Activated T-helper 1 cell treated with anti-CD3 and anti-CD28 coated beads, Interleukin-12 subunit alpha, Interleukin-12 subunit beta, Interleukin-2, Interleukin-4 antibody, amounts not matched to agents 30 ng/mL and 10 ng/mL and 1 ng/mL, durations not matched to agents 14 hours and 24 hours and 36 hours (primary cell): ENCODE results near the gene KIAA1217. TPM values are rescaled to one million over a fixed set of nuclear protein-coding genes. Genes with fewer than 3 reads are reported as not detected.
A peak's percentile ranks its signal among the peaks of the same experiment; 100 is the strongest.

Experiments used
- DNase-seq: peaks from one replicate; pipeline ENCODE4 v3.0.0; 2021; ENCODE audit warnings: low spot score
- H3K27ac Mint-ChIP-seq: one replicate; pipeline ENCODE4 v1.8.0; 2021; ENCODE audit warnings: mild to moderate bottlenecking, mixed read lengths
- H3K27me3 Mint-ChIP-seq: one replicate; pipeline ENCODE4 v1.8.0; 2022; ENCODE audit warnings: mild to moderate bottlenecking, moderate library complexity, mixed read lengths; ENCODE audit not compliant: insufficient read depth
- H3K36me3 Mint-ChIP-seq: one replicate; pipeline ENCODE4 v1.8.0; 2021; ENCODE audit warnings: low read depth, mixed read lengths
- H3K4me1 Mint-ChIP-seq: one replicate; pipeline ENCODE4 v1.8.0; 2021; ENCODE audit warnings: low read depth, mixed read lengths
- H3K4me3 Mint-ChIP-seq: one replicate; pipeline ENCODE4 v1.8.0; 2021; ENCODE audit warnings: mild to moderate bottlenecking, moderate library complexity, mixed read lengths
- H3K9me3 Mint-ChIP-seq: one replicate; pipeline ENCODE4 v1.8.0; 2021; ENCODE audit warnings: mixed read lengths
- intact Hi-C: fragments of 100-400 bp; cut with micrococcal nuclease; formaldehyde crosslinking; loops from one replicate; pipeline ENCODE4 v1.15.1; 2024
- total RNA-seq: library from RNA; stranded (reverse); gene quantifications from 2 replicates; pipeline ENCODE4 v1.2.3, GENCODE V29; 2022

Gene KIAA1217
- total RNA-seq, 1 donor from 2014 or later = 6.4 TPM

GRCh38 chr10:24448351-24448999 lies 239.5 kb downstream of the KIAA1217 start:
- peaks cover 10% of the 10 kb centered on the region for H3K27me3 Mint-ChIP-seq
- H3K9me3 Mint-ChIP-seq = no peaks in the 10 kb centered on the region
- no peaks in the 10 kb centered on the region for H3K36me3 Mint-ChIP-seq
- H3K4me1 Mint-ChIP-seq = peaks cover 41% of the 10 kb centered on the region
- no peak overlapping the region for H3K4me3 Mint-ChIP-seq
- no peak overlapping the region for H3K27ac Mint-ChIP-seq
- DNase-seq = no peak
- intact Hi-C loops = no loop called here

DNA sequence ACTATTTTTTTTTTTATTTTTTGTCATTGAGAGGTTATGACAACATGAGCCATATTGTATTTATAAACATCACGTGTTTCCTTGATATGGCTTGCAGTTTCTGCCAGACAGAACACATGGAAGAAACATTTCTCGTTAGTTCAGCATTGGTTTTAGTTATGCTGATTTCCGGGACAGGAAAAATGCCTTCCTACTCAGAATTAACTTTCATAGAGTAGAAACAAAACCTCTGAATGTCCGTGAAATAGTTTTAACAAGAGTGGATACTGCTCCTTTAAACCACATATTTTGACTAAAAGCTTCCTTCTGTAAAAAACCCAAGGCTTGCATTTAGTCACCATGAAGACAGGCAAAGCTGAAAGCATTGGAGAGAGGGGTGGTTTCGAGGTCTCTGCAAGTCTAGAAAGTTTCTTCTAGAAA lies 240.4 kb downstream of the KIAA1217 start:
- intact Hi-C loops = loop anchor here (1.0 kb wide), 3 partner anchors 17 to 239 kb away; no protein-coding TSS in a partner anchor
- peaks cover 41% of the 10 kb centered on the region for H3K4me1 Mint-ChIP-seq
- H3K27me3 Mint-ChIP-seq = peaks cover 14% of the 10 kb centered on the region
- peak overlapping the region; percentile 4 for H3K4me3 Mint-ChIP-seq
- no peaks in the 10 kb centered on the region for H3K9me3 Mint-ChIP-seq
- peak overlapping the region; percentile 72 for H3K27ac Mint-ChIP-seq
- no peaks in the 10 kb centered on the region for H3K36me3 Mint-ChIP-seq
- DNase-seq = no peak

GRCh38 chr10:24449769-24450310 lies 240.9 kb downstream of the KIAA1217 start:
- no peak overlapping the region for H3K27ac Mint-ChIP-seq
- no peaks in the 10 kb centered on the region for H3K9me3 Mint-ChIP-seq
- H3K4me3 Mint-ChIP-seq = peak overlapping the region; percentile 8
- H3K36me3 Mint-ChIP-seq = no peaks in the 10 kb centered on the region
- no peak for DNase-seq
- peaks cover 19% of the 10 kb centered on the region for H3K27me3 Mint-ChIP-seq
- H3K4me1 Mint-ChIP-seq = peaks cover 41% of the 10 kb centered on the region
- intact Hi-C loops = loop anchor here (1.0 kb wide), 3 partner anchors 16 to 240 kb away; no protein-coding TSS in a partner anchor

GRCh38 chr10:24451325-24451820 lies 242.4 kb downstream of the KIAA1217 start:
- Mint-ChIP-seq H3K27me3 (peaks cover 19% of the 10 kb centered on the region), H3K9me3 (no peaks in the 10 kb centered on the region), H3K4me3 (peak overlapping the region; percentile 3), H3K4me1 (peaks cover 41% of the 10 kb centered on the region), H3K36me3 (peaks cover 1% of the 10 kb centered on the region), H3K27ac (peak overlapping the region; percentile 62)
- intact Hi-C loops = no loop called here
- peak; percentile 13 for DNase-seq

GRCh38 chr10:24452030-24452429 lies 243.1 kb downstream of the KIAA1217 start:
- DNase-seq = no peak
- H3K4me1 Mint-ChIP-seq = peaks cover 38% of the 10 kb centered on the region
- peaks cover 19% of the 10 kb centered on the region for H3K27me3 Mint-ChIP-seq
- intact Hi-C loops = no loop called here
- H3K36me3 Mint-ChIP-seq = peaks cover 1% of the 10 kb centered on the region
- no peaks in the 10 kb centered on the region for H3K9me3 Mint-ChIP-seq
- H3K27ac Mint-ChIP-seq = no peak overlapping the region
- no peak overlapping the region for H3K4me3 Mint-ChIP-seq

DNA sequence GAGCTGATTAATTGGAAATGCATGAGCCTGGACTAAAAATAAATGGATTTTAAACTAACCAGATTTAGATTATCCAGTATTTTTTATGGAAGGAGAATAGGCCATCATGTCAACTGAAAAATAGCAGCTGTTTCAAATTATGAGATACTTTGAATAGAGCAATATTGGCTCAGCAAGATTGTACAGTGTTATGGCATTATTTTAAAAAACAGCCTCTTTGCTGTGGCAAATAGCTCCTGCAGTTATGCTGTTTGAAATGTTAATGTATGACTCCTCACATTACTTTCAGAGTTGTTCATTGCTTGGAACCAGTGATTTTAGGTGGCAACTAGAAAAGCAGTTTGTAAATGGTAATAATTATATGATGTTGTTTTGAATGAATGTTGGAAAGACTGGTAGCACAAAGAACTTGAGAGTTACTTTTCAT lies 244.5 kb downstream of the KIAA1217 start:
- peaks cover 19% of the 10 kb centered on the region for H3K27me3 Mint-ChIP-seq
- no peak overlapping the region for H3K27ac Mint-ChIP-seq
- no peaks in the 10 kb centered on the region for H3K9me3 Mint-ChIP-seq
- no peak overlapping the region for H3K4me3 Mint-ChIP-seq
- H3K36me3 Mint-ChIP-seq = peaks cover 1% of the 10 kb centered on the region
- H3K4me1 Mint-ChIP-seq = peaks cover 45% of the 10 kb centered on the region
- intact Hi-C loops = no loop called here
- DNase-seq = no peak

DNA sequence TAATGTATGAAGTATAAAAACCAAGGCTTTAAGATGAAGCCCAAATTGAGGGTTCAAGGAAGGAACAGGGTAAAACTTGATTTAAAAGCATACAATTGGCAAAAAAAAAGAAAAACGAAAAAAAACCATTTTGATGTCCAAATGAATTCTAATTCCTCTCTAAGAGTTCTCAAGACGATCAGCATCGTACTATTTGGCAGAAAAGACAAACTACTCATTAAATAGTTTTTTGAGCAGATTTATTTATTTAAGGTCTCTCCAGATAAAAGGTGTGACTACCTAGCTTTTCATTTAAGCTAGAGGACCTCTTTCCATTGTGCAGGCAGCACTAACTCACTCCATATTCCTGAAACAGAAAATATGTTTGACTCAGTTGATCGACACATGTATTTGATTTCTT lies 245.0 kb downstream of the KIAA1217 start:
- Mint-ChIP-seq H3K27me3 (peaks cover 19% of the 10 kb centered on the region), H3K36me3 (peaks cover 1% of the 10 kb centered on the region), H3K27ac (no peak overlapping the region), H3K4me1 (peaks cover 40% of the 10 kb centered on the region), H3K9me3 (no peaks in the 10 kb centered on the region), H3K4me3 (no peak overlapping the region)
- intact Hi-C loops = no loop called here
- no peak for DNase-seq

DNA sequence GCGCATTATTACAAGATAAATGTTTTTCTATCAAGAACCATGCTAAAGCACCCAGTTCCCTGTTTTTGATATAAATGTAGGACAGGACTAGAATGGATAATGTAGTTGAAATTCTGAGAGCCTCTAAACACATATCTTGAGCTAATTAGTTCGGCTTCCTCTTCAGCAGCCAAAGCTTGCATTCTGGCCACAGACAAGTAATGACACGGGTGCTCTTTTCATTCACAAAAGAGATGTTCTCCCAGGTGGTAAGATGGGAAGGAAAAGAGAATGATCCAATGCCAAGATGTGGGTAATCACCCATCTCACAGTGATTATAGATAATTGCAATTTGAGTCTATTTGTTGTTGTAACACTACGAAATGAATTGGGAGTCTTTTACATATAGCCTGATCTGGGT lies 246.5 kb downstream of the KIAA1217 start:
- Mint-ChIP-seq H3K4me1 (peaks cover 25% of the 10 kb centered on the region), H3K4me3 (no peak overlapping the region), H3K36me3 (peaks cover 1% of the 10 kb centered on the region), H3K27ac (no peak overlapping the region), H3K27me3 (peaks cover 19% of the 10 kb centered on the region), H3K9me3 (no peaks in the 10 kb centered on the region)
- intact Hi-C loops = no loop called here
- no peak for DNase-seq

- H3K36me3 Mint-ChIP-seq = peaks cover 1% of the 10 kb centered on the region
- H3K4me1 Mint-ChIP-seq = peaks cover 18% of the 10 kb centered on the region
- H3K27ac Mint-ChIP-seq = no peak overlapping the region
- DNase-seq = no peak
- intact Hi-C loops = no loop called here
- no peaks in the 10 kb centered on the region for H3K9me3 Mint-ChIP-seq
- H3K27me3 Mint-ChIP-seq = peaks cover 19% of the 10 kb centered on the region
- no peak overlapping the region for H3K4me3 Mint-ChIP-seq
Observed at GRCh38 chr10:24456322-24456721, 247.4 kb downstream of the KIAA1217 start.

DNA sequence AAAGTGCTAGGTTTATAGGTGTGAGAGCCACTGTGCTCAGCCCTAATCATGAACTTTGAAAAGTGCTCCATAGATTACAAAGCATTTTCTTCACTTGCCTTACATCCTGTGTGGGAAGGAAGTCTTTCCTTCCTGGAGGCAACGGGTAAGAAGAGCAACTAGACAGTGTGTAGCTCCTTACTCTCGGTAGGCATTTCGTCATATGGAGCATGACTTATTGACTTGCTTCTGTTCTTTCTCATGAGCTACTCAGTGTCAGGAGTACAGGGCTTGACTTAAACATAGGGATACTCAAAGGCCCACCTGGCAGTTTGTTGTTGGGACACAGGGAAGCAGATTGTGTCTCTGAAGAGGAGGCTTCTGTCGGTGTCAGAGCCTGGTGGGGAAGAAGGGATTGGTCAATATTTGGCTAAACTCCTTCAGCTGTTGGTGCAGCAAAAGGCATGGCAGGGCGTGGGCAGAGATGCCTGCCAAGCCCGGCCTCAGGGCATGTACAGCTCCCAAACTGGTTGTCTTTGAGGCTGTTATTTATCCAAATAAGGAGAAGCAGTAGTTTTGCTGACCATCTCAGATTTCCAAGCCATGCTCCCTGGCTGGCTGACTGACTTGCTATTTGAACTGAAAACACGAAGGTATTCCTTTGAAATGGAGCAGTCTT lies 248.9 kb downstream of the KIAA1217 start:
- H3K27ac Mint-ChIP-seq = no peak overlapping the region

DNA sequence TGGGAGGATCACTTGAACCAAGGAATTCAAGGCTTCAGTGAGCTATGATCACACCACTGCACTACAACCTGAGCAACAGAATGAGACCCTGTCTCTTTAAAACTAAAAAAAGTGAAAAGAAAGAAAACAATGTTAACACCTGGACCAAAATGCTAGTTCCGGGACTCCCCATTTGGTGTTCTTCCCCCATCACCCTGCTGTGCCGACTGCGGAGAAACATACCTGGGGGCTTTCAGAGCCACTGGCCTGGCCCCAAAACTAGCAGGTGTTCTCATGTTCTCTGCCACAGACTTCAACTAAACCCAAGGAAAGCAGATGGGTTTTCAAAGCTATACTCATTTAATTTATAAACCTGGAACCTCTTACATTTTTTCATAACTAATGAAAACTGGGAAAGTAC lies 250.9 kb downstream of the KIAA1217 start:
- Mint-ChIP-seq H3K9me3 (peaks cover 4% of the 10 kb centered on the region), H3K27ac (no peak overlapping the region), H3K36me3 (peaks cover 1% of the 10 kb centered on the region), H3K4me3 (no peak overlapping the region), H3K27me3 (no peaks in the 10 kb centered on the region), H3K4me1 (peaks cover 36% of the 10 kb centered on the region)
- intact Hi-C loops = loop anchor here (5.0 to 10.0 kb wide), 4 partner anchors 265 to 1363 kb away; partner anchors contain the start of genes ARHGAP21 and MSRB2
- no peak for DNase-seq

More for the DNA sequence above, 248.9 kb downstream of the KIAA1217 start:
- H3K4me1 Mint-ChIP-seq = peaks cover 17% of the 10 kb centered on the region
- intact Hi-C loops = no loop called here
- peaks cover 17% of the 10 kb centered on the region for H3K27me3 Mint-ChIP-seq
- peaks cover 2% of the 10 kb centered on the region for H3K9me3 Mint-ChIP-seq
- DNase-seq = no peak
- H3K36me3 Mint-ChIP-seq = peaks cover 1% of the 10 kb centered on the region
- H3K4me3 Mint-ChIP-seq = no peak overlapping the region

GRCh38 chr10:24462291-24462813 lies 253.4 kb downstream of the KIAA1217 start:
- peaks cover 5% of the 10 kb centered on the region for H3K36me3 Mint-ChIP-seq
- intact Hi-C loops = loop anchor here (5.0 to 10.0 kb wide), 4 partner anchors 262 to 1365 kb away; partner anchors contain the start of genes ARHGAP21 and MSRB2
- H3K4me3 Mint-ChIP-seq = no peak overlapping the region
- H3K27me3 Mint-ChIP-seq = peaks cover 2% of the 10 kb centered on the region
- H3K4me1 Mint-ChIP-seq = peaks cover 57% of the 10 kb centered on the region
- peaks cover 4% of the 10 kb centered on the region for H3K9me3 Mint-ChIP-seq
- no peak for DNase-seq
- peak overlapping the region; percentile 41 for H3K27ac Mint-ChIP-seq
